Gastroesophageal sphincter (tissue), 3 donors: Measurements from ENCODE around the gene ABCA7.

Experiments
- EP300 ChIP-seq: sonication (generic); formaldehyde crosslinking; IDR thresholded peaks from one replicate; pipeline ENCODE4 v1.6.1; 2017; ENCODE audit warnings: antibody characterized with exemption, mild to moderate bottlenecking
- POLR2A ChIP-seq, 2 donors: fragments of 450-650 bp; IDR thresholded peaks; one replicate each; pipeline ENCODE4 v1.6.1; 2017; ENCODE audit warnings: antibody characterized with exemption in 2 of 2, mild to moderate bottlenecking in 2 of 2, moderate library complexity in 1 of 2
- POLR2AphosphoS5 ChIP-seq: sonication (generic); formaldehyde crosslinking; IDR thresholded peaks from one replicate; pipeline ENCODE4 v1.6.1; 2017; ENCODE audit warnings: antibody characterized with exemption
- TF ChIP-seq, protein P1 (sequence below), 4 experiments: fragments of 200-600 bp in 2 of 4; fragments of 450-650 bp in 2 of 4; sonication (generic) in 1 of 4; IDR thresholded peaks; one replicate each; pipeline ENCODE4 v1.5.1; 2017 to 2019; ENCODE audit warnings: antibody characterized with exemption in 4 of 4, mild to moderate bottlenecking in 2 of 4, moderate library complexity in 2 of 4

DNA sequence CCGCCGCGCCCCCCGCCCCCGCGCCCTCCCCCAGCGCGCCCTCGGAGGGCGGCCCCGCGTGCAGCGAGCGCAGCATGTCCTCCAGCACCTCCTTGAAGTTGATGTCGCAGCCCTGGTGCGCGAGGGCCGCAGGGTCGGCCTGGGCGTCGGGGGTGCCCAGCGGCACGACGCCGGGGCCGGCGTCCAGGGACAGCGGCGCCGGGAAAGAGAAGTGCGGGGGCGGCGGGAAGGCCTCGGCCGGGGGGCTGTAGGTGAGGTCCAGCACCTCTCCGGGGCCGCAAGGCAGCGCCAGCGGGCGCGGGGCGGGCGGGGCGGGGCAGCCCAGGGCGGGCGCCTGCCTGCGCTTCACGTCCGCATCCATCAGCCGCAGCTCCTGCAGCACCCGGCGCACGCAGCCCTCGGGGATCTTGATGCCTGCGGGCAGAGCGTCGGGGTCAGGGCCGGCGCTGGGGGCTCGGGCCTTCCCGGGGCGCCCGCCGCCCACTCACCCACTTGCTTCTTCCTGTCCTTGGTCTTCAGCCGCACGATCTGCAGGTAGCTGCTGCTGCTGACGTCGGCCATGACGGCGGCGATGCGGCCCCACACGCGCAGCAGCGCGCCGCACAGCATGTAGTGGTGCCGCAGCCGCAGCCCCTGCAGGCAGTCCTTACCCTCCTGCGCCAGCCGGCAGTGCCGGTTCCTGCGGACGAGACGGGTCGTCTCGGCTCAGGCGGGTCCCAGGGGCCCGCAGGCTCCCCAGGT lies 68.6 kb downstream of the ABCA7 start:
- TF ChIP-seq, protein P1, sequence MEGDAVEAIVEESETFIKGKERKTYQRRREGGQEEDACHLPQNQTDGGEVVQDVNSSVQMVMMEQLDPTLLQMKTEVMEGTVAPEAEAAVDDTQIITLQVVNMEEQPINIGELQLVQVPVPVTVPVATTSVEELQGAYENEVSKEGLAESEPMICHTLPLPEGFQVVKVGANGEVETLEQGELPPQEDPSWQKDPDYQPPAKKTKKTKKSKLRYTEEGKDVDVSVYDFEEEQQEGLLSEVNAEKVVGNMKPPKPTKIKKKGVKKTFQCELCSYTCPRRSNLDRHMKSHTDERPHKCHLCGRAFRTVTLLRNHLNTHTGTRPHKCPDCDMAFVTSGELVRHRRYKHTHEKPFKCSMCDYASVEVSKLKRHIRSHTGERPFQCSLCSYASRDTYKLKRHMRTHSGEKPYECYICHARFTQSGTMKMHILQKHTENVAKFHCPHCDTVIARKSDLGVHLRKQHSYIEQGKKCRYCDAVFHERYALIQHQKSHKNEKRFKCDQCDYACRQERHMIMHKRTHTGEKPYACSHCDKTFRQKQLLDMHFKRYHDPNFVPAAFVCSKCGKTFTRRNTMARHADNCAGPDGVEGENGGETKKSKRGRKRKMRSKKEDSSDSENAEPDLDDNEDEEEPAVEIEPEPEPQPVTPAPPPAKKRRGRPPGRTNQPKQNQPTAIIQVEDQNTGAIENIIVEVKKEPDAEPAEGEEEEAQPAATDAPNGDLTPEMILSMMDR (IDR thresholded peaks at IDR 0.05), result no peak
- TF ChIP-seq POLR2A (IDR thresholded peaks at IDR 0.05), result no peak
- no peak for TF ChIP-seq POLR2AphosphoS5
- no peak for TF ChIP-seq EP300
